ENCODE measurements around the gene RREB1.

Gene RREB1

GRCh38 chr6:7241160-7241559 lies 133.4 kb downstream of the RREB1 start:
- in situ Hi-C loops (cut with MboI; ENCODE audit: low sequenced_read_pairs): loop anchor here (10.0 kb wide), 1 partner anchor 546 kb away; no protein-coding TSS in a partner anchor

GRCh38 chr6:7241709-7242645 lies 134.2 kb downstream of the RREB1 start:
- in situ Hi-C loops (cut with MboI; ENCODE audit: low sequenced_read_pairs): loop anchor here (10.0 kb wide), 1 partner anchor 547 kb away; no protein-coding TSS in a partner anchor

DNA sequence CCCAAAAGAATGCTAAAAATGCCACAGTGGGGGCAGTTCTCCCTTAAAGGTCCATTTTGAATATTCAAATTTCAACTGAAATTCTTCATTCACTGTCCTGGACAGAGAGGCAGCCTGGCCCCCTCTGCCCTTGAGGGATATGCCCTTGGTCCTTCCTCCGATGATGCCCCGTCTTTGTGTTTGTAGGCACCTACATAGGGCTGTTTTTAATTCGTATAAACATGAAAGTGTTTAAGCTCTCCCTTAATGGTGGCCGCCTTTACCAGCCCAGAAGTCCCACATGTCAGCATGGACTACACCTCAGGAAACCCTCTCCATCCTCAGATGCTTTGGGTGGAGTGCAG lies 135.0 kb downstream of the RREB1 start:
- in situ Hi-C loops (cut with MboI; ENCODE audit: low sequenced_read_pairs): loop anchor here (10.0 kb wide), 1 partner anchor 548 kb away; no protein-coding TSS in a partner anchor

DNA sequence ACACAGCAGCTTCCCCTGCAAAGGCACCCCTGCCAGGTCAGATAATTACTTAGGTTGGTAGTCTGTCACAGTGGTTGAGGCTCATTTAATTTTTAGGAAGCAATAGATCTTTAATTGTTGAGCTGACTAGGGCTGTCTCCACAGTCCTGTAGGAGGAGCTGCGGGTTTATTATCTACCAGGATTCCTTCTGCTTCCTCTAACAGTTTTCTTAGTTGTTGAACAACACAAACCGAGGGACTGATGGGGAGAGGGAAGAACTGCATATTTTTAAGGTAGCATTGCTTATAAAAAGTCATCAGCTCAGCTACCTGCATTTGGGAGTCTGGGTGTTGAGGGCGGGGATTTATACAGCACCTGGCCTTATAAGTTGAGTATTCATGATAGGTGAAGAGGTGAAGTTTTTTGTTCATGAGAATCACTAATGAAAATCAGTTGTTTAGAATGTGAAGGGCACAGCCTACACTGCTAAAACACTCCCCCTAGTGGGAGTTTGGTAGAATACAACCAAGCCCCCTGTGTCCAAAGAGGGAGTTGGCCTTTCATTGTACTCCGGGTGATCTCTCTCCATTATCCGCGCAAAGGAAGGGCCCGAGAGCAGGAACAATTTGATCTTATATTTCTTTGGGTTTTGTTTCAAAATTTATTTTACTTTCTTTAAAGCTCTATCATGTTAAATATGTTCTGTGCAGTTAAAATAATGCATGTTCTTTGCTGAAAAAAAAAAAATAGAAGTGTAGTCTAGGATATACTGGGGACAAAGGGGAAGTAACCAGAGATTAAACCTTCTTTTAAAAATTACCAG lies 135.6 kb downstream of the RREB1 start:
- in situ Hi-C loops (cut with MboI; ENCODE audit: low sequenced_read_pairs): loop anchor here (10.0 kb wide), 1 partner anchor 549 kb away; no protein-coding TSS in a partner anchor

DNA sequence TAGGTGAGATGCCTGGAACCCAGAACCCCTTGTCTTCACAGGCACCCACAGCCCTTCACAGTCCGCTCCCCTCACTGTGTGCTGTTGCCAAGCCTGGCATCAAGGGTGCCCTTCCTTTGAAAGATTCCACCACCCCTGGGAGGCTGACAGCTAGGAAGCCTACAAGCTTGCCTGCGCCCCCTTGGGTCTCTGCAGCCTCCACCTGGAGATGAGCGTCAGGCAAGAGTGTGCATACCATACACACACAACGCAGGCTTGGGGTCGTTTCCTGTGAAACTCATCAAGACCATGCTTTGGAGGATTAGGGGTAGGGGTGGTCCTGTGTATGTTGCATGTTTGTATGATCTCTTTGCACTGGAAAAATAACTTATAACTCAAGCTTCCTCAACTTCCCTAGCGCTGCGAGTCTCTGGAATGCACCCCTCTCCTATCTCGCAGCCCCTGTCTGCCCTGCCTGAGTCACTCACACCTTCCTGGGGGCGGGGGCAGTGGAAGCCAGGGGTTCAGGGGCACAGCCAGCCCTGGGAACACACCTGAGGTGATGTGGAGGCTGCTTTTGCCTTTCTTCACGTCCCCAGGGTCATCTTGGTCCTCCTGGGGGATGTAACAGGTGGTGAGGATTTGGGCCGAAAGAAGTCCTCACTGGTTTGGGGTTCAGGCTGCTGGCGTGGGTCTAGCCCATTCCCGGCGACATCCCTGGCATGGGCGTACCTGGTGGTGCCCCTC lies 138.1 kb downstream of the RREB1 start:
- in situ Hi-C loops (cut with MboI; ENCODE audit: low sequenced_read_pairs): loop anchor here (10.0 kb wide), 1 partner anchor 551 kb away; no protein-coding TSS in a partner anchor

GRCh38 chr6:7246401-7247178 lies 138.8 kb downstream of the RREB1 start:
- in situ Hi-C loops (cut with MboI; ENCODE audit: low sequenced_read_pairs): loop anchor here (10.0 kb wide), 1 partner anchor 552 kb away; no protein-coding TSS in a partner anchor

DNA sequence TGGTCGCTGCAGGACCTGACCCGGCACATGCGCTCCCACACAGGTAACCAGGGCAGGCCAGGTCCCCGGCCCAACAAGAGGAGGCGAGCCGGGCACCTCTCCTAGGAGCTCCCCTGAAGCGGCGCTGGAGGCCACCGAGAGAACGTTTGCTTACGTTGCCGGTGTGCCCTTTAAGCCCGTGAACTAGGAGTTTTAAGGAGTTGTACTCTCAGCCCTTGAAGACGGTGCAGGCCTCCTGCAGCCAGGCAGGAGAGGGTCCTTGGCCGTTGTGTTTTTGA lies 139.4 kb downstream of the RREB1 start:
- in situ Hi-C loops (cut with MboI; ENCODE audit: low sequenced_read_pairs): loop anchor here (10.0 kb wide), 1 partner anchor 552 kb away; no protein-coding TSS in a partner anchor

- in situ Hi-C loops (cut with MboI; ENCODE audit: low sequenced_read_pairs): loop anchor here (10.0 kb wide), 1 partner anchor 553 kb away; no protein-coding TSS in a partner anchor
Measured at GRCh38 chr6:7247828-7248227, 140.1 kb downstream of the RREB1 start.

DNA sequence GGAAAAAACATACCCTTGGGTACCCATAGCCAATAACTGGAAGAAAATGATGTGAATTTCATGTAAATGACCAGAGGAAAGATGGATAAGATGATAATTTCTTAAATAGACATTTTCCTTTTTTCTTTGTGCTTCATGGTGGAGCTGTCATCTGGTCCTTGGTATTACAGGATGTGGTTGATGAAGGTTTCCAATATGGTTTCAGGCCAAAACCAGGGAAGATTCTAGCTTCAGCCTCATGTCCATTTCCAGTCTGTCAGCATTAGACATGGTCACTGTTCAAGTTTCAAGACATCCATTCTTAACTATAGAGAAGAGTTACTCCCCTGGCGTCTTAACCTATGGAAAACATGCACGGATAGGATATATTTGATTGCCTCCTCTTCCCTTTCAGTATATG lies 141.6 kb downstream of the RREB1 start:
- in situ Hi-C loops (cut with MboI; ENCODE audit: low sequenced_read_pairs): loop anchor here (10.0 kb wide), 1 partner anchor 555 kb away; no protein-coding TSS in a partner anchor

GRCh38 chr6:7249946-7250643 lies 142.3 kb downstream of the RREB1 start:
- in situ Hi-C loops (cut with MboI; ENCODE audit: low sequenced_read_pairs): loop anchor here (10.0 kb wide), 1 partner anchor 555 kb away; no protein-coding TSS in a partner anchor

- in situ Hi-C loops (cut with MboI; ENCODE audit: low sequenced_read_pairs): no loop called here
Measured at GRCh38 chr6:7250812-7251211, 143.1 kb downstream of the RREB1 start.

GRCh38 chr6:7251646-7252260 lies 144.0 kb downstream of the RREB1 start:
- in situ Hi-C loops (cut with MboI; ENCODE audit: low sequenced_read_pairs): no loop called here

DNA sequence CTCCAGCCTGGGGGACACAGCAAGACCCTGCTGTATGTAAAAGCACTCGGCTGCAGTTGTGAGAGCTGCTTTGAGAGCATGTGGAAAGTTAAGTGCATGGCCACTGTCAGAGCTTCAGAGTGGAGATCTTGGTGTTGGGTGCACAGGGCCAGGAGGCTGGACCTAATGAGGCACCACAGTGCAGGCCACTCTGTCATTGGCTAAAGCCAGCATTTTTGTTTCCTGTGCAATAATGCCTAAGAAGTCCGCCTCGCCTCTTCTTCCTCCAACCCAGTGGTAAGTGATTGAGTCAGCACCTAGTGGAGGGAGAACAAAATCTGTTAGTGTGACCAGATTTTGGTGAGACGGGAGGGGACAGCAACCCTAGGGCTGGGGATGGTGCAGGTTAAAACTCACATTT lies 144.6 kb downstream of the RREB1 start:
- in situ Hi-C loops (cut with MboI; ENCODE audit: low sequenced_read_pairs): no loop called here

- in situ Hi-C loops (cut with MboI; ENCODE audit: low sequenced_read_pairs): no loop called here
Measured at GRCh38 chr6:7254980-7255835, 147.4 kb downstream of the RREB1 start.

- in situ Hi-C loops (cut with MboI; ENCODE audit: low sequenced_read_pairs): no loop called here
Measured at GRCh38 chr6:7255918-7256317, 148.2 kb downstream of the RREB1 start.

DNA sequence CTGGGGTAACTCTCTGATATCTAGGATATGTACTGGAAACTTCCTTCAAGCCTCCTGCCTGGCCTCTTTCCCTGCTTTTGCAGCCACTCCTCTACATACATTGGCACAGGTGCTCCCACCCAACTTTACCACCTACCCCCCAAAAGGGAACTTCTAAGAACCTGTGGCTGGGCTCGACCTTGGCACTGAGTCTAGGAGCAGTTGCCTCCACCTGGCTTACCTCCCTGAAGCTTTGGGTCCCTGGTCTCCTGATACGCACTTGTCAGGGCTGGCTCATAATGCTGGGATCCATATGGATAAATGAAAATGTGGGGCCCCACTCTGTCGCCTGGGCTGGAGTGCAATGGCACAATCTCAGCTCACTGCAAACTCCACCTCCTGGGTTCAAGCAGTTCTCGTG lies 149.0 kb downstream of the RREB1 start:
- in situ Hi-C loops (cut with MboI; ENCODE audit: low sequenced_read_pairs): no loop called here

DNA sequence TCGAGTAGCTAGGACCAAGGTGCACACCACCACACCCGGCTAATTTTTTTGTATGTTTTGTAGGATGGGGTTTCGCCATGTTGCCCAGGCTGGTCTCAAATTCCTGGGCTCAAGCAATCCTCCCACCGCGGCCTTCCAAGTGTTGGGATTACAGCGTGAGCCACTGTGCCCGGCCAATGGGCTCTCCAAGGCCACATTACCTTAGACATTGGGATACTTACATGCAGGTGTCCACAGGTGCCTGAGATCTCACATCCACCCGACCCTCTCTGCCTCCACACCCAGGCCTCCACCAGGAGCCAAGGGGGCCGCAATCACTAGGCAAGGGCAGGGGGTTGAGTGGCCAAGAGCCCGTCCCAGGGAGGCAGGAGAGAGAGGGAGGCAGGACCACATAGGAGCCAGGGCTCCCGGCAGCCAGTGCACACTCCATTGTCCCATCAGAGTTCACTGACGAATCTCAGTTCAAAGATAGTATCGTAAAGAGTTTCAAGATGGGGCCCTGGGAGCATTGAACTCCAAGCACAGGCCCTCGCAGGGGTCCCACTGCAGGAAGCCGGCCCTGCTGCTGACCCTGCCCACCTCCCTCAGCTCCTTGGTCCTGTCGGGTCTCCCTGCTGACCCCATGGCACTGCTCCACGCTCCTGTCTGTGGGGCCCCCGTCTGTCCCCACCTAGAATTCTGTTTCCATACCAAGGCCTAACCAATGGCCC lies 149.9 kb downstream of the RREB1 start:
- in situ Hi-C loops (cut with MboI; ENCODE audit: low sequenced_read_pairs): no loop called here

Data from HL-60/S4 (cell line).